Inferior parietal cortex (tissue), 1 donor: ENCODE results near the gene EFCAB14.
"Not testable (repeated sequence)": the region's sequence is repeated elsewhere in the genome, so short reads cannot be mapped to it uniquely, and the experiment has no call there.

ENCODE experiments used
- DNase-seq: peaks from one replicate; pipeline ENCODE4 v3.0.0-alpha.2; 2016; ENCODE audit errors: extremely low spot score

The EFCAB14 gene, protein sequence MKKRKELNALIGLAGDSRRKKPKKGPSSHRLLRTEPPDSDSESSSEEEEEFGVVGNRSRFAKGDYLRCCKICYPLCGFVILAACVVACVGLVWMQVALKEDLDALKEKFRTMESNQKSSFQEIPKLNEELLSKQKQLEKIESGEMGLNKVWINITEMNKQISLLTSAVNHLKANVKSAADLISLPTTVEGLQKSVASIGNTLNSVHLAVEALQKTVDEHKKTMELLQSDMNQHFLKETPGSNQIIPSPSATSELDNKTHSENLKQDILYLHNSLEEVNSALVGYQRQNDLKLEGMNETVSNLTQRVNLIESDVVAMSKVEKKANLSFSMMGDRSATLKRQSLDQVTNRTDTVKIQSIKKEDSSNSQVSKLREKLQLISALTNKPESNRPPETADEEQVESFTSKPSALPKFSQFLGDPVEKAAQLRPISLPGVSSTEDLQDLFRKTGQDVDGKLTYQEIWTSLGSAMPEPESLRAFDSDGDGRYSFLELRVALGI

DNA sequence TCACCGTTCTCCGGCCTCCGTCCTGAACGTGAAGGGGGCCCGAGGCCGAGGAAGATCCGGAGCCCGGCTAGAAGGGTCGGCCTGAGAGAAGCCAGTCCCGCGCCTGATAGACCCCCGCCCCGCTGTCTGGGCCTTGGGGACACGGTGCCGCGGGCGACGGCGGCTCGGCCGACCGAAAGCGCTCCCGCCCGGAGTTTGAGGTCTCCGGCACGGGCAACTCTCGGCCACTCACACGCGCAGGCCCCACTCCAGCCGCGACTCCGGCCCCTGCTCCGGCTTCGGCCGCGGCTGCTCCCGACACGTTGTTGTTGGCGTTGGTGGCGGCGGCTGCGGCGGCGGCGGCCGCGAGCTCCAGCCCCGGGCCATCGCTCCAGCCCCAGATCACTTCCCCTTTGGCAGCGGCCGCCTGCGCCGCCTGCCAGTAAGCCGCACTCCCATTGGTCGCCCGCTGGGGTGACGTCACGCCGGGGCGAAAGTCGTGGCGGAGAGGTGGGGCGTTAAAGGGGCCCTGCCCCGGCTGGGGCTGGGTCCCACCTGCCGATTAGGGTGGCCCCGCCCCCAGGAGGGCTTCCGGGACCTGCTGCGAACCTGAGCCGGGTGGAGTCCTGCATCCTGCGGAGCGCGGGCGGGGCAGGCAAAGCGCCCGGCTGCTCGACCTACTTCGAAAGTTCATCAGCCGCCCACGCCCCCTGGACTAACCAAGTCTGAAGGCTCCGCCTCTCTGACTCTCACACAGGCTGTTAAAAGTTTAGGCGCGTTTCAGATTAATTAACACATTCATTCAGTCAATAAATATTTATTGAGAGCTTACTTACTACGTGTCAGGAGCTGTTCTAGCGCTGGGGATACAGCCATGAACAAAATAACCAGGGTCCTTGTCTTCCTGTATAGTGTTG, at the start of gene EFCAB14:
Gene EFCAB14, minus strand, starts transcription at position 388 of the 896 bp plus-strand sequence. CDS start 1,027 bp downstream, outside the sequence.
- DNase-seq: peak; percentile 96

DNA sequence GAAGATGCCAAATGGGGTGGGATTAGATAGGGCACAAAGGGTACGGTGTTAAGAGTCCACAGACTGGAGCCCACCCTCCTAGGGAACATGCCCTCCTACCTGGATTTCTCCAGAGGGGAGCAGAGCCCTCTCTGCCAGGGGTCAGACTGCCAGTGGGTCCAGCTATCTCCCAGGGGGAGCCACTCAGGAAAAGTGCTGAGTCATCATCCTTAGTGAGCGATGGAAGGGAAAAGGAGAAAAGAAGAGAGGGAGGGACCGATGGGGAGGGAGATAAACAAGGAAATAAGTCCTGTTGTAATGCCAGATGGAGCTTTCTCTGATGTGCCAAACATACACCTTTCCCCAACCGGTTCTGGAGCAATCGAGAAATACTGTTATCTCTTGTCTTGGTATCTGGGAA, 49.5 kb upstream of the EFCAB14 start:
- DNase-seq: no peak

DNA sequence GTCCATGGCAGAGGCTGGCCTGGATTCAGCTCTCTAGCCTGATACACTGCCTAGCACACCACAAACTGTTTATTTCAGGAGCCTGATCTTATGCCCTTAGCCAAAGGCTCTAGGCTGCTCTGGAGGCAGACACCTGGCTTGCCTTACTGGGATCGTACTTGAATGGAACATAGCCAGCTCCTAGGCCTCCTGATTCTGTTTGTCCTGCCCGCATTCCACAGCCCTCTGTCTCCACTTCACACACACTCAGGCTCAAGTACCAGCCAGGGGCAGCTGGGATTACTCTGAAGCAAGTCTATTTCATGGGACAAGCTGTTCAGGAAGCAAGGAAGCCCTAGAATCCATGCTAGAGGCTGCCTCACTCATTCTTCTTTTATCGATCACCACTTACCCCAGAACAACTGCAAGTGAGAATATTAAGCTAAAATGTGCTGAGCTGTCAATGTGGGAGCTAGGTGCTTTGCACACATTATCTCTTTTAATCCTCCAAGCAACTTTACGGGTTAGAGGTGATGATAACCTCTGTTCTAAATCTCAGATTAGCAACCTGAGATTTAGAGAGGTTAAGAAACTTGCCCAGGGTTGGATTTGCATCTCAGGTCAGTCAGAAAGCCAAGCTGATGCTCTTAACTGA, 48.9 kb upstream of the EFCAB14 start:
- DNase-seq: no peak

DNA sequence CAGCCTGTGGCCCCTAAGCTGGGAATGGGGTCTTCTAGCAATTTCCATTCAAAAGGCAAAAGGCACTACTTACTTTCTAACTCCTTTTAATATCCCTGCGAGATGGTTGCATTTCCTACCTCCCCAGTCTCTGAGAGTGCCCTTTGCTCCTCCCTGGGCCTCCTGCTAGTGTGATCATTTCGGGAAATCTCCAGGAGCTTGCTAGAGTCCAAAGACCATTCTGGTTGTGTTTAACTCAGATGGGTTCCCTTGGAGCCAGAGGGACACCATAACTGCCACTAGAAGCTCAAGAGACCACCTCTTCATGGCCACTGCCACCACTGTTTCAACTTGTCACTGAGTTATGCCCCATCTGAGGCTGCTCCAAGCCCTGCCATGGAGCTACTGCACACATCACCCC, 45.5 kb upstream of the EFCAB14 start:
- DNase-seq: no peak

DNA sequence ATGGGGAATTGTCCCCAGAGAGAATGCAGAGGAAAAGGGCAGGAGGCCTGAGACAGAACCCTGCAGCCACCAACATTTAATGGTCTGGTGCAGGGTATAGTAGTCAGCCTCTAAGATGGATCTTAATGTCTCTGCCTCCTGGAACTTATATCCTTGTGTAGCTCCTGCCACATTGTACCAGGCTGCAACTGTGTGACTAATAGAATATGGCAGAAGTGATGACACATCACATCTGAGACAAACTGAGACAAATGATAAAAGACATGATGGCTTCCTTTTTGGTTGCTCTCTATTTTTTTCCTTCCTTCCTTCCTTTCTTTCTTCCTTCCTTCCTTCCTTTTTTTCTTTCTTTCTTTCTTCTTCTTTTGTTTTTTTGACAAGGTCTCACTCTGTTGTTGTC, 42.8 kb upstream of the EFCAB14 start:
- DNase-seq: no peak

DNA sequence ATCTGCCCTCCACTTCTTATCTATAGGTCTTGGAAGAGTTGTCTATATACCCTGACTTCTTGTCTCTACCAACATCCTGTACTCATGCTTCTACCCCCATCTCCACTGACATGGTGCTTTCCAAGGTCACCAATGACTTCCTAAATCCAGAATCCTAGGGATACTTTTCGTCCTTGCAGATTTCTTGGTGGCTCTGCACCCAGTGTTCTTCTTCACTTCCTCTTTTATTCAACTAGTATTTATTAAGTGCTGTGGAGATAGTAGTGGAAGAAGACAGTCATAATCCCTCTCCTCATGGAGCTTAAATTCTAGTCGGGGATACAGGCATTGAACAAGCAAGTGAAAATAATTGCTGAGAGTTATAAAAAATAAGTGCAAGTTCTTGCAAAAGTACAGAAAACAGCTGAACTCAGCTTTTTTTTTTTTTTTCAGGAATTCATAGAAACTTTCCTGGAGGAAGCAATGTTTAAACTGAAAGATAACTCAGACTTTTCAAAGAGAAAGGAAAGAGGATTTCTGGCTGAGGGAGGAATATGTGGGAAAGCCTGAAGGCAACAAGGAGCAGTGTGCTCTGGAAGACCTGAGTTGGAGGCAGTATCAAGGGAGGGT, 41.7 kb upstream of the EFCAB14 start:
- no peak for DNase-seq

DNA sequence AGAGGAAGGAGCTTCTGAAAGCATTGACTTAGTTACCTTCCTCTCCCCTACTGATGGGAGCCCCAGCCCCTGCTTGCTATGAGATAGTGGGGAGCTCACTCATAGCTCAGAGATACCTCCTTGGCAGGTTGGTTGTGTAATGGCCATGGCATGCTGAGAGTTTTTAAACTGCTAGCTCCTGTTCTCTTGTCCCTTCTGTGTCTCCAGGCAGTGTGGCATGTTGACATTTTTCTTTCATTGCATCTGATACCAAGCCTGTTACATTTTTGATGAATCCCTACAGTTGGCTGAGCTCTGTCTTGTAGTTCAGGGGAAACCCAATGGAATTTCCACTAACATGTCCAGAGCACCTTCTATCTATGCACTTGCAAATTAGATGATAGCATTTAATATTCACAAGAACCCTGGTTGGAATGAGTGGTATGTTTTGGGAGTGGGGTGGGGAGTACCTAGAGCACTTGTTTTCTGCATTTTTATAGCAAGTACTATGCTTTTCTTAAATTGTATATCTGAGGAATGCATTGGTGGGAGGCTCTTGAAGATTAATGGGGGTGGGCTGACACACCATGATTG, 39.1 kb upstream of the EFCAB14 start:
- DNase-seq: no peak

DNA sequence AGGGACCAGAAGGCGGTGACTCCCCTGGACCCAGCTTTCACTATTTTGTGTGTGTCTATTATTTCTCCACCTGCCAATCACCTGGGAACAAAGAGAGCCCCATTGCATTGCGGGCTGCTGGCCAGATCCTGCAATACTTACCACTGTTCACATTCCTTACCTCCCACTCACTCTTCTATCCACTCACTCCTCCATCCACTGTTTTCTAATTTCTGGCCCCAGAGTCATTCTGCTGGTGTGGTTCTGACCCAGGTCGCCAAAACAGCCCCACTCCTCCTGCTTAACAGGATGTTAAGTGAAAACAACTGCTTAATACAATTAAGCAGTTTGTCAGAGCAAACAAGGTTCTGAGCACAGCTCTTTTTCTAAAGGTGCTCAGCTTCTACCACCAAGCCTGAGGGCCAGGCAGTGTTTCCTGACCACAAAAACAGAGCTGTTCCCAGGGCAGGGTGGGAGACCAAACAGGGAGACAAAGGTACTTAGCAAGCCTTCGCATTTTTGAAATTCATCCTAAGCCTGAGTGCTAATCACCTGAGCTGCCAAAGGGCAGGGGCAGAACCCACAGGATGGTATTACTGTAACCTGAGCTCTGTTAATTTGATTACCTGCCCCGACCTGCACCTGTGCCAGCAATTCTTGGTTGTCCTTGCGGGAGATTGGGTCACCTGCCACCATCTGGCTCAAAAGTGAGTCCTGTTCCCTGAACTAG, 38.5 kb upstream of the EFCAB14 start:
- no peak for DNase-seq

DNA sequence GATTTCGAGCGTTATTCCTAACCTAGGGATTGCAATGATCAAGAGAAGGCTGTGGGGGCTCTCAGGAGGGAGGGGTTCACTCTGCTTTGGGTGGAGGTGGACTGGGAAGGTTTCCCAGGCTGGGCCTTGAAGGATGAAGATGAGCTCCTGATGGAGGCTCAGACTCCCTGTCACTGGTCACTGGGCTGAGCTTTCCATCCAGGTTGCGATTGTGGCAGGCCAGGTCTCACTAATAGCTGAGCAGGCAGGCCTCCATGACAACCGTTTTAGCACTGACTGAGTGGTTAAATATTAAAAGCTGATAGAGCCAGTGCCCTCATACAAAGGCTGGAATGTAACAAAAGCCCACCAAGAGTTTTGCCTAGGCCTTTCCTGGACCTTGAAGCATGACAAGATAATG, 36.2 kb upstream of the EFCAB14 start:
- DNase-seq: no peak

DNA sequence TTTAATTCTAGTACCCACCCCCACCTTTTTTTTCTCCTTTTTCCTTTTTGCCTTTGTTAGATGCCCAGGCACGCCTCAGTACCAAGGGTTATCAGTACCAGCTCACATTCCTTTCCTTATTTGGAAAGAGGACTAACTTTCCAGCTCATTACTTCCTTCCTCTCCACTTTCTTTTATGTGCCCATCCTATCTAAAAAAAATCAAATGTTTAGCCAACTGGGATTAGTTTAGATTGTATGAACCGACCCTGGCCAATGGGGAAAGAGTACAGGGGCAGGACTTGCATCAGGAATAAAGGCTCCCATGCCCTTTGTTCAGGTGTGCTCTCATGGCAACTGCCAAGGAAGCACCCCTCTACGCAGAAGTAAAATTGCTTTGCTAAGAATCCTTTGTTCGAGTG, 35.8 kb upstream of the EFCAB14 start:
- not testable (repeated sequence) for DNase-seq

DNA sequence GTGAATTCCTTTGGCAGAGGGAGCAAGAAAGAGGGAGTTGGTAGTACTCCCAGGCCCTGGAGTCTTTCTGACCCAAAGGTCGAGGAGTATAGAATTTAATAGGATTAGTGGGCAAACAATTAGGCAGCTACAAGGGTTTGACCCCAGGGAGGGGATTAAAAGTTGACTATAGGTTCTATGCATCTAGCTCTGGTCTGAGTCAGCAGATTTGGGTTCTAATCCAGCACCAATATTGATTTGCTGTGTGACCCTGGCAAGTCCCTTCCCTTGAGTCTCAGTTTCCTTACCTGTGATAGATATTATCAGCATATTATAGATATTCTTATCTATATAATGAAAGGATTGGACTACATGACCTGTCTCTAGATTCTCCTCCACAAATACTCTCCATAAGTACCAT, 35.1 kb upstream of the EFCAB14 start:
- DNase-seq: no peak

DNA sequence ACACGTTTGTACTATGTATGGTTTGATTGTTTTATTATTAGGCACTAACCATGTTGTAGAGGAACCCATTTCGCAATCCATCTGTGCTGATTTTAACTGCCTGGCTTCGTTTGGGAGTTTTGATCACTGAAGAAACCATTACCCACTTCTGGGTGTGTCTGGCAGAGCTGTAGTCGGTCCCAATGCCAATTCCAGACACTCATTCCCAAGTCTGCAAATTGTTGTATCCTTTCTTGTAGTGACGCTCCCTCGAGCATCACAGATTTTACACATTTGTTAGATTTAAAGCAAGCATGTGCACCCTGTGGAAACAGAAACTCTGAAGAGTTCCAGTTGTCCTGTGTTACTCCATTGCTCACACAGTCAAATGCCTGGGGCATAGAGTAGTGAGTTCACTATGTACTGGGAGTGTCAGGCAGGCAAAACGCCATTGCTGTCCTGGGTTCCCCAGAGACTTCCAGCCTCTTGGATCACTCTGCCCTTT, 31.0 kb upstream of the EFCAB14 start:
- DNase-seq: peak; percentile 3

DNA sequence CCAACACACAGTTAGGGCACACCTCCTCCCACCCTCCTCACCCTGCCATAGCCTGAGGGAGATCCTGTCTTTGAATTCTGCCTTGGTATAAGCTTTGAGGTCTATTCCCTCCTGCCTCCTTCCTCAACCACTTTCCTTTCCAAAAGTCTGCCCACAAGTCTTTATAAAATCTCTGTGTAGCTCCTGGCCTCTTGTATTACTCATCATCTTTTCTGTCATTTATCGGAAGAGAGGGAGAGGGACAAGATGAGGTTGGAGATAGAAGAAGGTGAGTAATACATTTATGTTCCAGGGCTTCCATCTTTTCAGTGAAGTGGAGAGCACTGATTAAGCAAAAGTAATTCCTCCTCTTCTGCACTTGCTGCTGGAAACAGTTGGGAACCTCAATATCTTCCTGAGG, 30.5 kb upstream of the EFCAB14 start:
- DNase-seq: no peak

DNA sequence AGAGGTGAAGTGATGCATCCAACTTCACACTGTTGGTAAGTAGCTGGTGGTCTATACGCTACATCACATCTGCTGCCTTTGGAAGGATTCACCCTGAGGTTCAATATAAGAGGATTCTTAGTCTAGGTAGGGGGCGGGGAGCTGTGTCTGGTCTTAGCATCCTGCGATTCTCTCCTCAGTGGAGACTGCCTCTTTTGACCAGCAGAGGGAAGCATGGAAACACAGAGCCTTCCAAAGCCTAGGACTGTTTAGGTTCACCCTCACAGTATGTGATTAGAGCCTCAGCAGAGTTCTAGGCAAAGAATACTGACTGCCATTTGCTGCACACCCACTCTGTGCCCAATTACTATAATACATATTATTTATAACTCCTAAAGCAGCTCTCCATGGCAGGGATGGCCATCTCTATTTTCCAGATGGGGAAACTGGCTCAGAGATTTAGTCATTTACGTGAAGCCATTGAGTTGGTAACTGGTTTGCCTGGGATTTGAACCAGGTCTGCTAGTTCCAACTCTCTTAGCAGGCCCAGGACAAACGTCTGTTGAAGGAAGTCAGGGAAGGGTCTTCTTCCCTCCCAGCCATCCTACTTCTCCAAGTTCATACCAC, 28.9 kb upstream of the EFCAB14 start:
- DNase-seq: peak; percentile 52

DNA sequence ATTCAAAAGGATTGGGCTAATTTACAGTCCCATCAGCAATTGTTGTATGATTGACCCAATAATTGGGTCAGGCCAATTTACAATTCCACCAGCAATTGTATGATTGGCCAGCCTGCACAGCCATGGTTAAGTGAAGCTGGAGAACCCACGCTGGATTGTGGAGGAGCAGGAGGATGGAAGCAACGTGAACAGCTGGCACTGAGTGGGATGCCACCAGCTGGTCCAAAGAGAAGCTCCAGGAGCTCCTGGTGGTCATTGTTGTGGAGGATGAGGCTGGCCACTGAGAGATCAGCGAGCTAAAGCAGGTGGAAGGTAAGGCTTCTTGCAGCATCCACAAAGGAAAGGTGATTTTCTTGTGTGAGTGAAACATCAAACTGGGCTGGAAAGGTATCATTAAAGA, 23.2 kb upstream of the EFCAB14 start:
- no peak for DNase-seq

DNA sequence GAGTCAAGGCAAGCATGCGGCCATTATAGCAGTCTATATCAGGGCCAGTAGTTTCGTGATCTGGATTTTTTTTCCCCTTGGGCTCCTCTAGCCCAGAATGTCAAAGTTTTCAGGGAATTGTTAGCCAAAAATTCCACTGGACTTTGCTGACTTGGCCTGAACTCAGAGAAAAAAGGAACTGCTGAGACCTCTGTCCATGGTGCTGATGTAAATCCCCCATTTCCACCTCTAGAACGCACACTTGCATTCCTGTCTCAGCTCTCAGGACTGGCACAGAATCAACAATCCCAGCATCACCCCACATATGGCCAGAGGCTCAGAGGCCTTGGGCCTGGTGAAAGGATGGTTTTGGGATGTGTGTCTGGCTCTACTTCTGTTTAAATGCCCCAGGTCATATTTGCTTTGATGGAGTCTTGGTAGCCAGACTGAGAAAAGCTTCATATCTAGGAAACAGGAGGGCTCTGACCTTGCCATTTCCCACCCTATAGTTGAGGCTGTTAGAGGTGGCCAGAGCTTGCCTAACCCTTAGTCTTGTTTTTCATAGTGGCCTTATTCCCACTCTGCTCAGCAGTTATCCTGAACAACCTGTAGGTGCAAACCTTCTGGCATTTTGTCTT, 16.9 kb upstream of the EFCAB14 start:
- DNase-seq: peak; percentile 16

DNA sequence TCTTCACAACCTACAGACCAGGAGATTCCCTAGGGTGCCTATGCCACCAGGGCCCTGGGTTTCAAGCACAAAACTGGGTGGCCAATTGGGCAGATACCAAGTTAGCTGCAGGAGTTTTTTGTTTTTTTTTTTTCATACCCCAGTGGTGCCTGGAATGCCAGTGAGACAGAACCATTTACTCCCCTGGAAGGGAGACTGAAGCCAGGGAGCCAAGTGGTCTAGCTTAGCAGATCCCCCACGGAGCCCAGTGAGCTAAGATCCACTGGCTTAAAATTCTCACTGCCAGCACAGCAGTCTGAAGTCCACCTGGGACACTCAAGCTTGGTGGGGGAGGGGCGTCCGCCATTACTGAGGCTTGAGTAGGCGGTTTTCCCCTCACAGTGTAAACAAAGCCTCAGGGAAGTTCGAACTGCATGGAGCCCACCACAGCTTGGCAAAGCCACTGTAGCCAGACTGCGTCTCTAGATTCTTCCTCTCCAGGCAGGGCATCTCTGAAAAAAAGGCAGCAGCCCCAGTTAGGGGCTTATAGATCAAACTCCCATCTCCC, 9.5 kb upstream of the EFCAB14 start:
- DNase-seq: not testable (repeated sequence)

DNA sequence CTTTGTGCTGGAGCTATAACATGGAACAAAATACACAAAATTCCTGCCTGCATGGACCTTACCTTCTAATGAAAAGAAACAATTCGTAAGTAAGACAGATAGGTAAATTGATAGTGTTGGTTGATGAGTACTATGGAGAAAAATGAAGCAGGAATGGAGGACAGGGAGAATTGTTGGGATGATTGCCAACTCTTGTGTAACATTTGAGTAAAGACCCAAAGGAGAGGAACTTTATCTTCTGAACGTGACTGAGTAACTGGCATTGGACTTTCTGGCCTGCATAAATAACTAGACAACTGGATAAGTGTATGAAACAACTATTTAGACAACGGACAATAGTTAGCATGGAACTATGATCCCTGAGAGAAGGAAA, 6.8 kb upstream of the EFCAB14 start:
- no peak for DNase-seq

DNA sequence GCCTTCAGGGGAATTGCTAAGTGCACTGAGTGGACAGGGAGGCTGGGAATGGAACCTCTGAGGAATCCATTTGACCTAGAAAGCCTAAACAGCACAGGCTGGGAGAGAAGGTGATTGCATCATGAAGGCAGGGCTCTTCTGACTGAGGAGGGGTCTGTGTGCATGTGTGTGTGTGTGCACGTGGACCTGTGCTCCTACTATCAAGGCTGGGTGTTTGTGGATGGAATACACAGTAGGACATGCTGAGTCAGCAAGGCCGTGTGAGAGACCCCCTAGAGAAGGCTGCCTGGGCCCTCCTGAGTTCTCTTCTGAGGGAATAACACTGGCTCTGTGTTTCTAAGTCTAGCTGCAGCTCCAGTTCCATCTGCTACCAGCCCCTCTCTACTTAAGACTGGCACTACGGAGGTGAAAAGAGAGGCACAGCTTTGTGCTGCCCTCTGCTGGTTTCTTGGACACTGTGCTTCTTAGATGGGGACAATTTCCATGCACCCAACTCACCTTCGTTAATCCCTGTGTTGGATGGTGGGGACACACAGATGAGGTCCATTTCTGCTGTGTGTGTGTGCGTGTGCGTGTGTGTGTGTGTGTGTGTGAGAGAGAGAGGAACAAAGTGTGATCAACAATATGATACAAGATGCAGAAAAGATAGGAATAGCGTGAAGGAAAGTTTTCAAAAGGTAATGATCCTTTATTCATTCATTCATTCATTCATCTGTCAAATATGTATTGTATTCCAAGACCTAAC, 6.2 kb upstream of the EFCAB14 start:
- peak; percentile 80 for DNase-seq
